Panc1 (cell line): Measurements from ENCODE around the gene CYBRD1.

Experiments used
- CTCF ChIP-seq: fragments of 450-650 bp; IDR thresholded peaks from 2 replicates; pipeline ENCODE4 v1.5.1; 2017; ENCODE audit warnings: mild to moderate bottlenecking
- POLR2AphosphoS5 ChIP-seq: IDR thresholded peaks from 2 replicates; pipeline ENCODE4 v1.6.1; 2012; ENCODE audit warnings: mild to moderate bottlenecking, low read depth, low read length, moderate library complexity
- TCF7L2 ChIP-seq: IDR thresholded peaks from 2 replicates; pipeline ENCODE4 v1.6.1; 2011; ENCODE audit warnings: mild to moderate bottlenecking, low read depth, low read length, inconsistent platforms

- TF ChIP-seq POLR2AphosphoS5 = no peak
- no peak for TF ChIP-seq CTCF
- TF ChIP-seq TCF7L2 = no peak
These were observed 5.5 kb upstream of the CYBRD1 start for GRCh38 chr2:171516793-171517192.
